NCI-H345 (cell line): ENCODE results near the gene DTNB.

Experiments used
- DNase-seq: peaks from one replicate; lab custom pipeline; 2025; lab: John Stamatoyannopoulos, UW

DTNB gene

GRCh38 chr2:25497918-25498407 lies 175.4 kb downstream of the DTNB start:
- DNase-seq = no peak

- no peak for DNase-seq
These were observed 176.0 kb downstream of the DTNB start for GRCh38 chr2:25497229-25497917.

- no peak for DNase-seq
These were observed 178.8 kb downstream of the DTNB start for GRCh38 chr2:25494616-25495015.

GRCh38 chr2:25493207-25493606 lies 180.2 kb downstream of the DTNB start:
- no peak for DNase-seq

- peak; percentile 60 for DNase-seq
These were observed 180.7 kb downstream of the DTNB start for GRCh38 chr2:25492726-25493125.

- peak; percentile 41 for DNase-seq
These were observed 181.3 kb downstream of the DTNB start for GRCh38 chr2:25491966-25492532.

GRCh38 chr2:25491003-25491696 lies 182.2 kb downstream of the DTNB start:
- DNase-seq = no peak

- DNase-seq = no peak
These were observed 183.2 kb downstream of the DTNB start for GRCh38 chr2:25490217-25490616.

- DNase-seq = no peak
These were observed 183.7 kb downstream of the DTNB start for GRCh38 chr2:25489631-25490030.

- no peak for DNase-seq
These were observed 189.6 kb downstream of the DTNB start for GRCh38 chr2:25483607-25484266.

- DNase-seq = no peak
These were observed 191.0 kb downstream of the DTNB start for GRCh38 chr2:25482341-25482740.

GRCh38 chr2:25481381-25482300 lies 191.7 kb downstream of the DTNB start:
- no peak for DNase-seq

- no peak for DNase-seq
These were observed 192.8 kb downstream of the DTNB start for GRCh38 chr2:25480561-25480960.

- DNase-seq = no peak
These were observed 193.6 kb downstream of the DTNB start for GRCh38 chr2:25479761-25480160.

GRCh38 chr2:25478736-25479135 lies 194.6 kb downstream of the DTNB start:
- DNase-seq = no peak

GRCh38 chr2:25473758-25474340 lies 199.5 kb downstream of the DTNB start:
- DNase-seq = peak; percentile 89

- no peak for DNase-seq
These were observed 200.2 kb downstream of the DTNB start for GRCh38 chr2:25473131-25473530.

GRCh38 chr2:25470806-25471205 lies 202.6 kb downstream of the DTNB start:
- DNase-seq = no peak

- no peak for DNase-seq
These were observed 205.6 kb downstream of the DTNB start for GRCh38 chr2:25467743-25468142.

GRCh38 chr2:25462021-25462420 lies 211.4 kb downstream of the DTNB start:
- no peak for DNase-seq

GRCh38 chr2:25460261-25460905 lies 213.0 kb downstream of the DTNB start:
- no peak for DNase-seq
